Medulla oblongata (tissue), 1 donor: Measurements from ENCODE around the gene LRCH3.
A peak's percentile ranks its signal among the peaks of the same experiment; 100 is the strongest.
"Not testable (repeated sequence)": the region's sequence is repeated elsewhere in the genome, so short reads cannot be mapped to it uniquely, and the experiment has no call there.

Experiments
- DNase-seq: peaks from one replicate; pipeline ENCODE4 v3.0.0-alpha.2; 2015; ENCODE audit errors: extremely low spot score

Gene LRCH3

DNA sequence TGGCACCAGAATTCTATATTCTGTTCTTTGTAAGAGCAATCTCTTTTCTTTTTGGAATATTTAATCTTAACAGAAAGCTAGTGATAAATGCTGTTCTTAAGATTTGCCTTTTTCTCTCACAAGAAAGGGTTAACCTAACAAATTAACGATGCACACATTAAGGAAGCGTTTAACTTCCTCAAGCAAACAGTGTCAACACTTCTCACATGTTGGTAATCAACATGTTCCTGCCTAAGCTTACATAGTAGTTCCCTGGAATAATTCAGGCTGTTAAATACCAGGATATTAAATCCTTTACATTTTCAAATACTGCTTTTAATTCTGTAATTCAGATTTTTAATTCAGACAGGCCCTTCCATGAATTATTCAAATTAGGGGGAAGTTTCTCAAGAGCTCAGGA, 91.5 kb downstream of the LRCH3 start:
- DNase-seq = no peak

DNA sequence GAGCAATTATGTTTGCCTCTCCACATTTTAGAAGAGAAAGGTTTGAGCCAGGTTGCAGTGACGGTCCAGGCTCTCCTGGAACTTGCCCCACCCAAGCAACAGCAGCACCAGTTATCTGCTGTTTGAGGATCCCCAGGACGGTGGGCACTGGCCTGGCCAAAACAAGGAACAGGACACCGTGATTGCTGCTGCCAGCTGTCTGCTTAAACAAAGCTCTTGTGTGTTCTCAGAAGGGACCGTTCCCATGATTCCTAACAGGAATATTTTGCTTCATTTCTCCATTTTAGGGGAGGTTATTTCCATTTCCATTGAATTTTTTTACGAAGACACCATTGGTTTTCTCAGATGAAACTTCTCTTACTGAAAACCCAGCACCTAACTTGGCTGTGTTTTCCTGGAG, 92.5 kb downstream of the LRCH3 start:
- DNase-seq = peak; percentile 42

DNA sequence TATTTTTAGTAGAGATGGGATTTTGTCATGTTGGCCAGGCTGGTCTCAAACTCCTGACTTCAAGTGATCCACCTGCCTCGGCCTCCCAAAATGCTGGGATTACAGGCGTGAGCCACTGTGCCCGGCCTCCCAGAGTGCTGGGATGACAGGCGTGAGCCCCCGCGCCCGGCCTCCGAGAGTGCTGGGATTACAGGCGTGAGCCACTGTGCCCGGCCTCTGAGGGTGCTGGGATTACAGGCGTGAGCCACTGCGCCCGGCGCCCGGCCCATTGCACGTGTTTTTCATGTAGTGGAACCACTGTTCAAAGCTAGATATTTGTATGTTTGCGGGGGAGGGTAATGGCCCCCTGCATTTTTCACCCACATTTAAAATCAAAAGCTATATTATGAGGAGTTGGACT, 93.3 kb downstream of the LRCH3 start:
- not testable (repeated sequence) for DNase-seq

DNA sequence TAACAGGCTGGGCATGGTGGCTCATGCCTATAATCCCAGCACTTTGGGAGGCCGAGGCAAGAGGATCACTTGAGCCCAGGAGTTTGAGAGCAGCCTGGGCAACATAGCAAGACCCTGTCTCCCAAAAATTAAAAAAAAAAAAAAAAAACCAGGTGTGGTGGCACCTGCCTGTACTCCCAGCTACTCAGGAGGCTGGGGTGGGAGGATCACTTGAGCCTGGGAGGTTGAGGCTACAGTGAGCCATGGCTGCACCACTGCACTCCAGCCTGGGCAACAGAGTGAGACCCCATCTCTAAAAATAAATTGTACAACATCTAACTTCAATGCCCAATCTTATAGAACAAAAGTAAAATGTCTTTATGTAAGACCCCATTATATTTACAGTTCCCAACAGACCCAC, 95.0 kb downstream of the LRCH3 start:
- DNase-seq = not testable (repeated sequence)

DNA sequence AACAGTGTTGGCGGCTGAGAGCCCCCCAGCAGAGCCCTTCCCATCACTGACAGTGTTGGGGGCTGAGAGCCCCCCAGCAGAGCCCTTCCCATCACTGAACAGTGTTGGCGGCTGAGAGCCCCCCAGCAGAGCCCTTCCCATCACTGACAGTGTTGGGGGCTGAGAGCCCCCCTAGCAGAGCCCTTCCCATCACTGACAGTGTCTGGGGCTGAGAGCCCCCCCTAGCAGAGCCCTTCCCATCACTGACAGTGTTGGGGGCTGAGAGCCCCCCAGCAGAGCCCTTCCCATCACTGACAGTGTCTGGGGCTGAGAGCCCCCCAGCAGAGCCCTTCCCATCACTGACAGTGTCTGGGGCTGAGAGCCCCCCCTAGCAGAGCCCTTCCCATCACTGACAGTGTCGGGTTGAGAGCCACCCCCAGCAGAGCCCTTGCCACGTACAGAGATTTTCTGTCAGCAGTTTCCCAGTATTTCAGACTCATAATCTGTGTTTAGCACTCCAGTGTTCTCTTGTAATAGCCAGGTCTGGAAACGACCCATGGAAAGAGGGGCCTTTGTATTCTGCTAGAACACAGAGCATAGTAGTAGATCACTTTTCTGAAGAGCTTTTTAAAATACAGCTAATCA, 96.5 kb downstream of the LRCH3 start:
- not testable (repeated sequence) for DNase-seq

DNA sequence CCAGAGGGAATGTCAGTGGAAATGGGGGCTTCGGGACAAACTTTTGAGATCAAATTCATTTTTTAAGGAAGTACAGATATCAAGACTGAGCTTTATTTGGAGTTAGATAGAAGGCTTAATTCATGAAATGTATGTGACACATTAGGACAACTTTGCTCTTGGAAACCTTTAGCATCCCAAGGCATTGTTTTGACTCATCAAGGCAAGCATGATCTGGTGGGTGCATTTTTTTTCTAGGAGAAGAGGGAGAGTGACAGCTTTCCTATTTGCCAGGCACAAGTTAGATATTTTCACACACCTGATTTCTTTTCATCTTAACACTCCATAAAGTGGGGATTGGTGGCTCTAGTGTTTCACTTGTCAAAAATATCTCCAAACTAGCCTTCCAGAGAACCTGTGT, 97.5 kb downstream of the LRCH3 start:
- DNase-seq = no peak

DNA sequence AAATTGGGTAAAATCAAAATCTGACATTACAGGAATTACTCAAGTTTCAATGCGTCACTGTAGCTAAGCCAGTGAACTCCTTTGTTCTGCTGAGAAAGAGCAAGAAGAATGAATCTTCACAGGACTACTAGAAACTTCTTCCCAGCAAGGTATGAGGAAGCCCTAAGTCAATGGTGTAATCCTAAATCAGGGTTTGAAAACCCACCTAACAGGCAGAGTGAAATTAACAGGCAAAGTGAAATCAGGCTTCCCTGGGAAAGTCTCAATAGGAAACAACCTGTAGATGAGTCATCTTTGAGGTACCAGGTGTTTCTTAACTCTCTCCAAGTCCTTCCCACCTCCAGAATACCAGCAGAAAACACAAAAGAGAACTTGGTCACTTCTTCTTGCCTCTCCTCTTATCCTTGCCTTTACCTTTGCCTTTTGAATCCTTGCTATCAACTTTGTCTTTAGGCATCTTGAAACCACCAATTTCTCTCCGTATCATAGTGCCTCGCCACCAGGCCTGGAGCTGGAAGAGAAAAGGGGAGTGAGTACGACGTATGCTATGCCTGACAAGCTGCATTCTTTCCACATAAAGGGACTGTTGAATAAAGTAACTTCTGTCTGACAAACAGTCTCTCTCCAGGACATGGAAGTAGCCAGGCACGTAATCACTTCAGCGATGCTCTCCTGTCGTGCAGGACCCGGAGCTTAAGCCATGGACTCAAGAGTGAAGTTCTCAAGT, 98.3 kb downstream of the LRCH3 start:
- no peak for DNase-seq

DNA sequence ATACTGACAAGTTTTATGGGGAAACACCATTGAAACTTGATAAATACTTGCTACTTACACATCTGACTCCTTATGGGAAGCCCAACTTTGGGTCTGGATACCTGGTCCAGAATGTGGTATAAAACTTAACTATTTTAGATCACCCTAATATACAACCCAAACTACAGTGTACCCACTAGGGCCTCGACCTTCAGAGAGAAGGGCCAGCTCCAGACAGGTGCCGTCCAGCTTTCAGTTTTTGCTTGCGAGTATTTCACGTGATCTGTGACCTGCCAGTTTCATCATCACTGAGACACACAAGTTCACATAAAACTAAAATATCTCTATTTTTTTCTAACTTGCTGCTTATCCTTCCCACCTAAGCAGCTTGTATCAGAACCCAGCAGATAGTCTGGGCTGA, 99.6 kb downstream of the LRCH3 start:
- DNase-seq = no peak

DNA sequence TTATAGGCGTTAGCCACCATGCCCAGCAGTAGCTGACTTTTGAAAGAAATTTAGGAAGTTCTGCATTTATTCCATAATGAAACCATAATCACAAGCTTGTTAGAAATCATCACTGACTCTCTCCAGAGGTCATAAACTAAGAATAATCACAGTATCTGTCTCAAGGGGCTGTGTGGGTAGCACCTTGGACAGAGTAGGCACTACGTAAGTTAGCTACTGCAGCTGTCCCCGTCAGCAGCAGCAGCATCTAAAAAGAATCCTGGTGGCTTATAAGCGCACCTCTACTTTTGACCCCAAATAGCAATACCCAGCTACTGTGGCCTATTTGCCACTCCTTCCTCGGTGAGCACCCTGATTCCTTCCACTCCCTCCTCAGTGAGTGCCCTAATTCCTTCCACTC, 101.1 kb downstream of the LRCH3 start:
- no peak for DNase-seq

DNA sequence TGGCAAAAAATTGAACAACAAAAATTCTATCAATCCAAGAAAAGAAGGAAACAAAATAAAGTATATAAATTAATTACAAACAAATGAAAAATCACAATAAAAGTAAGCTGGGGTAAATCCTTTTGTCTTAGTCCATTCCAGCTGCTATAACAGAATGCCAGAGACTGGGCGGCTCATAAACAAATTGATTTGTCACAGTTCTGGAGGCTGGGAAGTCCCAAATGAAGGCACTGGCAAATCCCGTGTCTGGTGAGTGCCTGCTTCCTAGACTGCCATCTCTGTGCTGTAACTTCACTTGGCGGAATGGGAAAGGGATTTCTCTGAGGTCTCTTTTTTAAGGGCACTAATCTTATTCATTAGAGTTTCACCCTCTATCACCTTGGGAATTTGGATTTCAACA, 105.4 kb downstream of the LRCH3 start:
- no peak for DNase-seq

DNA sequence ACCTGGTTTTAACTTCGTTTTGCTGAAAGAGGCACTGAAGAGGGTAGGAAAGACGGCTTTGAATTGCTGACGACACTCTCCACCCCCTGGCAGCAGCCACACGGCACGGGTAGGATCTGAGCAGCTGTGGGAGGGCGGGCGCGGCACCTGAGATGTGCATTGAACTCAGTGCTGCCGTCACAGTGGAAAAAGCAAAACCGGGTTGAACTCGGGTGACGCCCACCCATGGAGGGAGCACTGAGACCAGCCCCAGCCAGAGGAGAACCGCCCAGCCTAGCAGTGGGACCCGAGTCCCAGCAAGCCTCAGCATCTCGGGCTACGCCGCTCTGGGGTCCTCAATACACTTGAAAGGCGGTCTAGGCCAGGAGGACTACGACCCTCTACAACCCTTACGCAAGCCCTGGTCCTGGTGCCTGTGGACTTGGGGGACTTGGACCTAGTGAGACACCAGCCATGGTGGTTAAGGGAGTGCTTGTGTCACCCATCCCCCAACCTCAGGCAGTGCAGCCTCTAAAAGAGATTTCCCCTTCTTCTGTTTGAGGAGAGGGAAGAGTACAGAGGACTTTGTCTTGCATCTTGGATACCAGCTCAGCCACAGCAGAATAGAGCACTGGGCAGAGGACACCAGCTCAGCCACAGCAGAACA, 108.9 kb downstream of the LRCH3 start:
- DNase-seq = no peak

DNA sequence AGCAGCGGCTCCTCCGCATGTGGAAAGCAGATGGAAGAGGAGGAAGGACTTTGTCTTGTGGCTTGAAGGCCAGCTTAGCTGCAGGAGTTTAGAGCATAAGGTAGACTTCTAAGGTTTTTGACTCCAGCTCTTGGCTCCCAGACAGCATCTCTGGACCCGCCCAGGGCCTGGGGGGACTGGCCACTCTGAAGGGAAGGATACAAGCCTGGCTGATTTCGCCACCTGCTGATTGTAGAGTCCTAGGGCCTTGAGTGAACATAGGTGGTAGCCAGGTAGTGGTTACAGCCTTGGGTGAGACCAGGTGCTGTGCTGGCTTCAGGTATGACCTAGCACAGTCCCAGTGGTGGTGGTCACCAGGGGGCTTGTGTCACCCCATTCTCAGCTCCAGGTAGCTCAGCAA, 110.6 kb downstream of the LRCH3 start:
- no peak for DNase-seq

DNA sequence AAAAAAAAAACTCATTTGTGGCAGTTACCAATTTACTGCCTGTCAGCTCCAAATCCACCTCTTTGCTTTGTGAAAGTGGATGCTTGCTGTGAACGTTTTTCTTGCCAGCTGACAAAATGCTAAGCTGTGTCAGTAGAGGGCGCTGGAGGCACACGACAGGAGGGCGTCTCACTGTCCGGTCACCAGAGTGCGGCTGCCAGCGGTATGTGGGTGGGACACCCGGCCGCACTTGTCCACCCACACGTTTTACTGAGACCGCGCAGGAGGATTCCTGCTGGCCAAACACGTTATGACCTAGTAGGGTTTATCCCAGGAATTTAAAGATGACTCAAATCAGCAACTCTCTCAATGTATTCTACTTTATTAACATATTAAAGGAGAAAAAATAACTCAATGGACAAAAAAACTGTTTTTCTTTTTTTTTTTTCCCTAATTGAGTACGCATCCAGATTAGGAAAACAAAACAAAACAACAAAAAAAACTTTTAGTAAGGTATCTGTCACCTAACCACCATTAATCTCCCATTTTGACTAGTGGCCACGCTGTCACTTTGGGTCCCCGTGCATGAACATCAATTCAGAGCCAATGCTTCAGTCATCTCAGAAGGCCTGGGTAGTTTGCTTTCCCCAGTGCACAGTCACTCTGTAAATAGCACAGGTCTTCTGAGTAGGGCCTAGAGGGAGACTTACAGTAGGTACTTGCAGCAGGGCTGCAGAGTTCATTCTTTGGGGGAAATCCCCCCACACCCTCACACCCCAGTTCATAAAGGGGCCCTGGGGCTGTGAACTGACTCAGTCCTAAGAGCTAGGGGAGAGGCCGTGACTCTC, 115.2 kb downstream of the LRCH3 start:
- peak; percentile 93 for DNase-seq

DNA sequence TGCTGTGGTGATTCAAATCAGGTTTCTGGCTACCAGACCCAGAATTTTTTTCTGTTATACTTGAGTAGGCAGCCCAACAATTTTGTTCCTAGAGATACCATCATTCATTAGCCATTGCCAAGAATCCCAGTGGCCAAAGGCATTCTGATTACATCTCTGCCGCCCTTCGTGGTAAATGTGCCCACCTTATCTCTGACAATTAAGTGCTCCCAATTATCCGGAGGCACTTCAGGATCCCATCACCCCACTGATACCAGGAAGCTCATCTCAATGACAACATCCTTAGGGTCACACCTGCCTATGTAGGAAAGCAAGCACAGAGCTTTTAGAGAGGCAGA, 115.8 kb downstream of the LRCH3 start:
- no peak for DNase-seq

DNA sequence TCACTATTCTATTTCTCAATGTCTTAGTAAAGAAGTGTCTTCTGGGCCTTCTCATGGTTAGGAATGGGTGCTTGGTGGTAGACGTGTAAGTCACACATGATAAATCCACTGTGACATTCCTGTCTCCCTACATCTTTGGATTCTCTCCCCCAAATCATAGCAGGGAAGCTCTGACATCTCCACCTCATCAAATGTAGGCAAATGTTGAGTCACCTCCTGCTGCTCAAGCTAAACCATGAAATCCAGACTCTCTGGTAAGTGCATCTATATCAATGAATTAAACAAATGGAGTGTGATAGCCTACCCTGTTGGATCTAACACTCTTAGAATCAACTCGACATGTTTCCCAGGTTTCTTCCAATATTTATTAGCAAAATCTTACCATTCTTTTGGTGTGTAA, 116.1 kb downstream of the LRCH3 start:
- DNase-seq = no peak

DNA sequence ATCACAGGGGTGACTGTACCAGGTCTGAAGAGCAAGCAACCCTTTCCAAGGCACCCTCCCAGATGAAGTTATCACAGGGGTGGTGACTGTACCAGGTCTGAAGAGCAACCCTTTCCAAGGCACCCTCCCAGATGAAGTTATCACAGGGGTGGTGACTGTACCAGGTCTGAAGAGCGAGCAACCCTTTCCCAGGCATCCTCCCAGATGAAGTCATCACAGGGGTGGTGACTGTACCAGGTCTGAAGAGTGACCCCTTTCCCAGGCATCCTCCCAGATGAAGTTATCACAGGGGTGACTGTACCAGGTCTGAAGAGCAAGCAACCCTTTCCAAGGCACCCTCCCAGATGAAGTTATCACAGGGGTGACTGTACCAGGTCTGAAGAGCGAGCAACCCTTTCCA, 117.5 kb downstream of the LRCH3 start:
- DNase-seq = not testable (repeated sequence)

DNA sequence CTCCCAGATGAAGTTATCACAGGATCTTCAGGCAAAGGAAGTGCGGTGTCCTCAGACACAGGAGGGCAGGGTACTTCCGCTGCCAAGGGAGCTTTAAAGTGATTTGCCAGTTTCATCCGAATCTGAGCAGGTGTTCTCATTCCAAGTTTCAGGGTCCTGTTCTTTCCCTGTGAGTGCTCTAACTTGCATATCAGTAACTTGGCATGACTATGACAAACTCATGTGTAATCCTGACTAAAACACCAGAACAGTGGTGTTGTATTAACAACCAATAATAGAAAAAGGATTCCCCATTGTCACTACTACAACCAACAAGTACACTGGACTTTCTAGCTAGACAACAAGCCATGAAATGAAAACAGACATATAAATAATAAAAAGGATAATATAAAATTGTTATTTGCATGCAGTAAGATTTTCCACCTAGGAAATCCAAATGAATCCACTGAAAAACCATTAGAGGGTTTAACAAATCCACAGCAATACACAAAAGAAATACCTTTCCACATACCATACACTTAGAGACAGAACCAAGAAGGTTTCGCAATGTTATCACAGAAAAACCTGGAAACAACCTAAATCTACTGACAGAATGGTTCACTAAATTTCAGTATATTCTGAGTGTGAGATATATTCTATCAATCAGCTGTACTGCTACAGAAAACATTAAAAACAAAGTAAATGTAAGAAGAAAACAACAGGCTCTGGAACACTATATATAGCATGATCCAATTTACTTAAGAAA, 118.1 kb downstream of the LRCH3 start:
- DNase-seq = no peak

DNA sequence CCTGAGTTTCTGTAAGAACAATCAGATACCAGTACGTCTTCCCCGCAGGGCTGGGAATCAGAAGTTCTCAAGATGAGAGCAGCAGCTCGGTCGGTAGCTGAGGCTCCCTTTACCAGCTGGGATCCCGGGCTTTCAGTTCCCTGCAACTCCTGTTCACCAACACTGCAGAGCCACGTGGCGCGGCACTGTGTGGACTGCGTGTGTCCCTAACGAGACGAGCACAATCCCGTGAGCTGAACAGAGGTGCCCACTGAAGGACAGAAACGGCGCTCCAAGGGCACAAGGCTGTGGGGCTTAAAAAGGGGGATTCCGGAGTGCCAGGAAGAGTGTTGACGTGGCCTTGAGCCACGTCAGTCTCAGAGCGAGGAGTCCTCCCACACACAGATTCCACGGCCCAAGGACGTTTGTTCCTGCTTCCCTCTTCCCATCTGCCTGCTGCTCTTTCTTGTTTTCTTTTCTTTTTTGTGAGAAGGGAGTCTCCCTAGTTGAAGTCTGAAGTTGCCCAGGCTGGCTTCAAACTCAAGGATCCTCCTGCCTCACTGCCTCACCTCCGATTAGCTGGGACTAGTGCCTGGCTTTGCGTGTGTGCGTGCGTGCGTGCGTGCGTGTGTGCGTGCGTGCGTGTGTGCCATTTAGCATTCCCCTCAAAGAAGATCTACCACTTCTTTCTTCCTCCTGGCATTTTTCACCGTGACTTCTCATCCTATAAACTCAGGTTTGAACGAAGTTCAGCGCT, 121.9 kb downstream of the LRCH3 start:
- DNase-seq = no peak

DNA sequence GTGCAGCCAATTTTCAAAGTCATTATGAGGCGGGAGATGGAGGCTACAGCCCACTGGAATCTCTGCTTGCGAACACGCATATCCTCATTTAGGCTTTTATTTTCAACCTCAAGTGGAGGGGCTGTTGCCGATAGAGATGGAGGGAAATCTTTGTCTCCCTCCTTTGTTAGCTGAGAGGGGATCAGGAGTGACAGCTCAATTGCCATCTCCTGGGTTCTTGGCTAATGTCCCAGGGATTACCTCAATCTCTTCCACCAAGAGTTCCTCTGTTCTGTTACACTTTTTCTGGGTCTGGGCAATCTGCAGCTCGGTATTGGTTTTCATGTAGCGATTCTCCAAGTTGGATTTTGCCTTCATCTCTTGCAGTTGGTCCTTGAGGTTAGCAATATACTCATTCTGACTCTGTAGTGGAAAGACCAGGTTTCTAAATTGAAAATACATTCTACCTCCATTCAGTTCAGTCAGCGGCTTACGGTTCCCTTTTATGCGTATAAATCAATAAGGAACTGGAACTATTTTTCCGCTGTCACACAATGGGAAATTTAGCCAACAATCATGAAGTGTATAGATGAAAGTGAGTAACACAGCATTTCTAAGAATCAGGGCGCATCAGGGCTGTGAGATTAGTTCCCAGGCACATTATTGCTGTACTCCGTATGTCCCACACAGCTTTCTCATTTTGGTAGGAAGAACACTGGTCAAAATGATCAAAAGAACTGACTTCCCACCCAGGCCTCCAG, 122.8 kb downstream of the LRCH3 start:
- no peak for DNase-seq
